Stomach (tissue), 9 donors: ENCODE measurements around the gene GAR1. TPM values are rescaled to one million over a fixed set of nuclear protein-coding genes. Genes with fewer than 3 reads are reported as not detected.

Experiments
- DNase-seq, 2 donors: peaks; one replicate each; pipeline versions ENCODE4 v3.0.0 to v3.0.0-alpha.2; 2013 to 2019
- H3K27ac ChIP-seq, 5 donors: fragments of 200-600 bp in 4 of 5; sonication (generic) in 4 of 5; one replicate each; pipeline ENCODE4 v1.5.1; 2013 to 2019; ENCODE audit warnings: mild to moderate bottlenecking in 1 of 5, moderate library complexity in 1 of 5
- H3K27me3 ChIP-seq, 3 donors: fragments of 200-600 bp; sonication (generic); one replicate each; pipeline ENCODE4 v1.5.1; 2017 to 2019; ENCODE audit warnings: mixed run types in 1 of 3
- H3K36me3 ChIP-seq, 4 donors: fragments of 200-600 bp; sonication (generic); 1 replicate in 3 of 4; 2 replicates in 1 of 4; pipeline ENCODE4 v1.5.1; 2016 to 2019
- H3K4me1 ChIP-seq, 4 donors: fragments of 200-600 bp; sonication (generic); one replicate each; pipeline ENCODE4 v1.5.1; 2016 to 2019
- H3K4me3 ChIP-seq, 4 donors: fragments of 200-600 bp; sonication (generic) in 3 of 4; one replicate each; pipeline ENCODE4 v1.5.1; 2016 to 2019; ENCODE audit warnings: mild to moderate bottlenecking in 1 of 4
- H3K9me3 ChIP-seq, 4 donors: fragments of 200-600 bp; sonication (generic); one replicate each; pipeline ENCODE4 v1.5.1; 2016 to 2019
- CTCF ChIP-seq, 7 experiments: fragments of 450-650 bp in 4 of 7; fragments of 200-600 bp in 3 of 7; sonication (generic) in 3 of 7; IDR thresholded peaks; one replicate each; pipeline ENCODE4 v1.5.1; 2016 to 2019; ENCODE audit warnings: antibody characterized with exemption in 7 of 7, control low read depth in 2 of 7, mild to moderate bottlenecking in 1 of 7
- EP300 ChIP-seq: sonication (generic); formaldehyde crosslinking; IDR thresholded peaks from one replicate; pipeline ENCODE4 v1.6.1; 2017; ENCODE audit warnings: antibody characterized with exemption
- POLR2A ChIP-seq, 4 donors: fragments of 450-650 bp; IDR thresholded peaks; one replicate each; pipeline ENCODE4 v1.6.1; 2016; ENCODE audit warnings: antibody characterized with exemption in 4 of 4, control low read depth in 2 of 4, mild to moderate bottlenecking in 1 of 4, moderate library complexity in 1 of 4
- POLR2AphosphoS5 ChIP-seq, 3 donors: sonication (generic); formaldehyde crosslinking; IDR thresholded peaks; one replicate each; pipeline ENCODE4 v1.6.1; 2016; ENCODE audit warnings: antibody characterized with exemption in 3 of 3
- whole genome bisulfite sequencing, 5 donors: extraction: QIAGEN DNeasy Blood & Tissue Kit in 3 of 5; methylation state at CpG; one replicate each; pipeline versions ENCODE4 v1.1.5 to v1.1.7; 2013 to 2018; 5-methylcytosine and 5-hydroxymethylcytosine counted together
- intact Hi-C: fragments of 100-400 bp; cut with DNase I; formaldehyde crosslinking; loops from one replicate; pipeline ENCODE4 v1.15.1; 2023; ENCODE audit warnings: low total_unique reads
- polyA plus RNA-seq, 3 donors: library from polyadenylated mRNA; stranded (reverse); fragments of 200-250 nt; gene quantifications; one replicate each; pipeline ENCODE4 v1.2.3, GENCODE V29; 2013
- total RNA-seq, 5 donors: library from RNA; depleted of rRNA; stranded (reverse); fragments of >200 nt; gene quantifications; one replicate each; pipeline versions ENCODE4 v1.1.0 to v1.2.3, GENCODE V29; 2014 to 2016
- donor health status: healthy with polysubstance abuse.
- donor health status: Bipolar disorder and iron deficiency.
- donor health status: healthy.

The GAR1 gene
- total and polyA plus RNA-seq, 8 donors: 2.2 to 19.2 (median 13.2) TPM; not detected in 2

- intact Hi-C loops: loop anchor here (5.0 to 10.0 kb wide), 2 partner anchors 121 to 394 kb away; no protein-coding TSS in a partner anchor
- H3K9me3 ChIP-seq: no peaks in the 10 kb centered on the region
- H3K27me3 ChIP-seq: no peaks in the 10 kb centered on the region
- peak overlapping the region; percentile 70 to 87 (median 76) for H3K4me3 ChIP-seq
- peaks cover 0 to 34% (median 30%) of the 10 kb centered on the region in 4 donors for H3K36me3 ChIP-seq
- whole genome bisulfite sequencing, 5 donors: 0 to 1% (median 0%) methylated on average over 19 of the region's 19 CpGs
- peak overlapping the region; percentile 72 to 91 (median 87) for H3K27ac ChIP-seq
- TF ChIP-seq POLR2A (IDR thresholded peaks at IDR 0.05): no peak
- no peak for TF ChIP-seq POLR2AphosphoS5 (IDR thresholded peaks at IDR 0.05)
- TF ChIP-seq EP300: no peak
- no peak for TF ChIP-seq CTCF (IDR thresholded peaks at IDR 0.05)
- peak; percentile 26 to 49 for DNase-seq
- peaks cover 17 to 26% (median 21%) of the 10 kb centered on the region in 4 donors for H3K4me1 ChIP-seq
These were observed 500 bp downstream of the GAR1 start for GRCh38 chr4:109816082-109816442.

GRCh38 chr4:109816894-109817293 lies 1.3 kb downstream of the GAR1 start:
- intact Hi-C loops: loop anchor here (5.0 to 10.0 kb wide), 2 partner anchors 122 to 395 kb away; no protein-coding TSS in a partner anchor
- H3K4me3 ChIP-seq: peak overlapping the region in 3 of 4 donors; percentile 70 to 87 (median 80)

GRCh38 chr4:109818268-109818667 lies 2.7 kb downstream of the GAR1 start:
- Histone ChIP-seq H3K4me1 (peaks cover 17 to 26% (median 21%) of the 10 kb centered on the region in 4 donors), H3K4me3 (no peak overlapping the region), H3K36me3 (peaks cover 8 to 53% (median 51%) of the 10 kb centered on the region in 4 donors), H3K27me3 (no peaks in the 10 kb centered on the region), H3K9me3 (no peaks in the 10 kb centered on the region), H3K27ac (no peak overlapping the region)
- no peak for DNase-seq
- 94 to 97% (median 97%) methylated on average over 4 of the region's 4 CpGs for WGBS, 5 donors
- intact Hi-C loops: loop anchor here (5.0 to 10.0 kb wide), 2 partner anchors 123 to 396 kb away; no protein-coding TSS in a partner anchor
- no peak for TF ChIP-seq EP300
- TF ChIP-seq POLR2A (IDR thresholded peaks at IDR 0.05): no peak
- no peak for TF ChIP-seq POLR2AphosphoS5 (IDR thresholded peaks at IDR 0.05)
- no peak for TF ChIP-seq CTCF (IDR thresholded peaks at IDR 0.05)

More at GRCh38 chr4:109816894-109817293, 1.3 kb downstream of the GAR1 start:
- WGBS, 5 donors: 21 to 74% (median 41%) methylated on average over 1 of the region's 1 CpG
- no peaks in the 10 kb centered on the region for H3K27me3 ChIP-seq
- peaks cover 17 to 26% (median 21%) of the 10 kb centered on the region in 4 donors for H3K4me1 ChIP-seq
- peaks cover 0 to 41% (median 38%) of the 10 kb centered on the region in 4 donors for H3K36me3 ChIP-seq
- no peak overlapping the region for H3K27ac ChIP-seq
- TF ChIP-seq POLR2AphosphoS5 (IDR thresholded peaks at IDR 0.05): no peak
- TF ChIP-seq CTCF (IDR thresholded peaks at IDR 0.05): no peak
- TF ChIP-seq EP300: no peak
- no peak for TF ChIP-seq POLR2A (IDR thresholded peaks at IDR 0.05)
- no peaks in the 10 kb centered on the region for H3K9me3 ChIP-seq
- DNase-seq: no peak

GRCh38 chr4:109820563-109820962 lies 5.0 kb downstream of the GAR1 start:
- no peaks in the 10 kb centered on the region for H3K27me3 ChIP-seq
- peaks cover 8 to 76% (median 74%) of the 10 kb centered on the region in 4 donors for H3K36me3 ChIP-seq
- H3K9me3 ChIP-seq: no peaks in the 10 kb centered on the region
- TF ChIP-seq EP300: no peak
- no peak for TF ChIP-seq POLR2AphosphoS5 (IDR thresholded peaks at IDR 0.05)
- TF ChIP-seq POLR2A (IDR thresholded peaks at IDR 0.05): no peak
- no peak for TF ChIP-seq CTCF (IDR thresholded peaks at IDR 0.05)
- H3K27ac ChIP-seq: no peak overlapping the region
- DNase-seq: no peak
- no peak overlapping the region for H3K4me3 ChIP-seq
- 65 to 84% (median 80%) methylated on average over 2 of the region's 2 CpGs for WGBS, 5 donors
- intact Hi-C loops: no loop called here
- peaks cover 11 to 21% (median 13%) of the 10 kb centered on the region in 4 donors for H3K4me1 ChIP-seq
